HG03457 (cell line): ENCODE measurements around the gene MICAL3.
A peak's percentile ranks its signal among the peaks of the same experiment; 100 is the strongest.

Experiments used
- ATAC-seq: cut with Tn5 transposase; IDR thresholded peaks from one replicate; pipeline ENCODE4 v1.9.1; 2021; ENCODE audit warnings: moderate number of reproducible peaks; ENCODE audit not compliant: unreplicated experiment

Gene MICAL3

DNA sequence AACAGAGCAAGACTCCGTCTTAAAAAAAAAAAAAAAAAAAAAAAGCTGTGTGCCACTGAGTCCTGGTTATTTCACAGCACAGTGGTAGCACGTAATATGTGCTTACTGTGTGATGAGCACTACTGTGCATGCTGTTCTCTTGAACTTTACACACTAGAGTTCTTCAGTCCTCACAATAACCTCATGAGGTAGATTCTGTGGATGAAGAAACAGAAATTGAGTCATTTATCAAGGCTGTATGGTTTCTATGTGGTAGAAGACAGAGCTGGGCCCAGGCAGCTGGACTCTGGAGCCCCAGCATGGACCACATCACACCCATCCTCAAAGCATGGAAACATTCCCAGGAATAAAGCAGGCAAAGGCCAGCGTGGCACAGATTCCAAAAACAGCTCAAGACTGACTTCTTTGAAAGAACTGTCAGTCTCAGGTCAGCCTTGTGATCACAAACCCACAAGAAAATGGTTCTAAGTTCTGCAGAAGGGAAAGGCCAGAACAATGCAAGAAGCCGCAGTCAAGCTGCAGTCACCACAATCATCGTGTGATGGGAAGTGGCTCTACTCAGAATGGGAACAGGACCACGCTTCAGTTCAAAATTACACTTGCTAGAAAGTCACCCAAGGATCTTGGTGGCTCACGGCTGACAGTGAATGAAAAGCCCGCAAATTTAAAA lies 49.5 kb downstream of the MICAL3 start:
- no peak for ATAC-seq

DNA sequence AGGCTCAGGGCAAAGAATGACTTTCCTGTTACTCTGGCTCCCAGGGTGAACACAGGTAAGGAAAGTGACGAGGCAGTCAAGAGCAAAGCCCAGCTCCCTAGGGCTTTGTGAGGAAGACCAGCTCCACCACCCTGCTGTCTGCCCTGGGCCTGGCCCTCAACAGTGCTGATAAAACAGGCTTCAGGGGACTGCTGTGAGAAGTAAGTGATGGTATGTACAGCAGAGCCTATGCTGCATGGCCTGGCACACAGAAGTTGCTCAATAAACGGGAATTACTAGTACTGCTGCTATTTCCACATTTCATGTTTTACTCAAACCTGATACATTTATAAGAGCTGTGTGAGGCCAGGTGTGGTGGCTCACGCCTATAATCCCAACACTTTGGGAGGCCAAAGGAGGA lies 50.3 kb downstream of the MICAL3 start:
- no peak for ATAC-seq

DNA sequence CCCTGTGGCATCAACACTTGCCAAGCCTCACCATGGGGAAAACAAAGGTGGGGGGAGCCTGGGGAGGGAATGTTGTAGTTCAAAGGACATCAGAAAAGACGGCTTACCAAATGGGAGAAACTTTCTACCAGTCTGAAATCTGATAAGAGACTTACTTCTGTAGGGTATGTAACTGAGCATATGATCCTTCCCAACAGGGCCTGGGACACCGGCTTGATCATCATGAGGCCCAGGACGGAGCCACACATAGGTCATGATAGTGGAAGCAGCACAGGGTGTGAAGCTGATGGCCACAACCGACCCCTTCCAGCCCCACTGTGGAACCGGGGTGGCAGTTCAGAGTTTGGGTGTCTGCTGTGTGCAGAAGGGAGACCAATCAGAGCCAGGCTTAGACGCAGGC lies 51.1 kb downstream of the MICAL3 start:
- ATAC-seq: no peak

DNA sequence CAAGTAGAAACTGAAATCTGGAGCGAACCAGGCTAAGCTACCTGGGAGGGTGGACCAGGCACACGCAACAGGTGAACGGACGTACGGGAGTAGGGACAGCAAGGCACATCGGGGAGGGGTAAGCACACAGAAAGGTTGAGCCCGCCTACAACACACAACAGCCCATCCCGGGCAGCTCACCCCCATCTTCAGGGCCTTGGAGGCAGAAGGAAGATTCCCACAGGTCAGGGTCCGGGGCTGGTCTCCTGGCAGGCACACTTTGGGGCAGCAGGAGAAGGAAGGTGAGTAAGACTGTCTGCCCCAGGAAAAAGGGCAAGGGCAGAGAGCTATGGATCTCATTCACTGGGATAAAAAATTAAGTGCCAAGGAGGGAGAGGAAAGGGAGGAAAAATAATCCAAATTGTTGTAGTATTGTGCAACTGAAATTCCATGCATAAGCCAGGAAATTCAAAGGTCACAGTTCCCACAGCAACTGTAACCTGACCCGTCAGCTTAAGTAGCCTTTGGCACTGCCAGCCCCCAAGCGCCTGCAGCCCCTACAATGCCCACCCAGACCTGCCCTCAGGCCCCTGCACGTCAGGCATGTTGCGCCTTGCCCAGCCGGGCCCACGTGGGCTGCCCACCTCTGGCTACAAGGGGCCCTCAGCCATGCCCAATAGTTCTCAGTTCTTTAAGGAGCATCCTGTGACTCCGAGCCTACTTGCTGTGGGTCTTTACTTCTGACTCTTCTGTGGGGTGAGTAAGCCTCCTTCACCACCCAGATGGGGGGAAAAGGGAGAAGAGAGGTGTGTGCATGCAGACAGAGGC lies 51.8 kb downstream of the MICAL3 start:
- no peak for ATAC-seq

DNA sequence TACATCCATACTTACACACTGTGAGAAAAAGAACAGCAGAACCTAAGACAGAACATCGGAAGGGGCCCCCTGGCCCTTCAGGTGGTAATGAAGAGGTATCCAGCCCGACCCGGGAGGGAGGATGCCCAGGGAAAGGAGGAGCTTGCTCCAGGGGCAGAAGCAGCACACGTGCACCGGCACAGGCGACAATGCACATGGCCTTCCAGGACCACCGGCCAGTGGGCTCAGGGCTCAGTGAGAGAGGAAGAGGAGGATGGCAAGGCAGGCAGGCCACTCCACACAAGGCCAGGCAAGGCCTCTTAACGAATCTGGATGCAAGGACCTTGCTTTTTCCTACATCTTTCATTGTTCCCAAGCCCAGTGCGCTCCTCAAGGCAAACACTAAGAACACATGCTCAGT lies 52.6 kb downstream of the MICAL3 start:
- no peak for ATAC-seq

DNA sequence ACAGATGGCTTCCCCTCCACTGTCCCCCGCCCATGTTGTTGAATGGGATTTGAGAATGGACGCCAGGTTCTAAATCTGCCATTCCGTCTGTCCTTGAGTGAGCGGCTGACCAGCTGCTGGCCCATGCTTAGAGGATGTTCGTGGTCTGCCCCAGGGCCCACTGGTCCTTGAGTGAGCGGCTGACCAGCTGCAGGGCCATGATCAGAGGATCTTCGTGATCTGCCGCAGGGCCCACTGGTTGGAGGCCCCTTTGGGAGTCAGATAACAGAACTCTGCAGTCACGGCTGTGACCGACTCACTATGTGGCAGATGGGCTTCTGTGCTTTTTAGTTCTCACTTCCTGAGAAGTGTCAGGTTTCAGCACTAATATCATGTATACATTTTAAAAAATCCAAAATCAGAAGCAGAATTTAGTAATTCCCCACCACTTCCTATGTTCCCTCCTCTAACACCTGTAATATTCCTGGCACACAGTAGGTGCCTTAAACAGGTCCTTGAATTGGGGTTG lies 54.1 kb downstream of the MICAL3 start:
- no peak for ATAC-seq

DNA sequence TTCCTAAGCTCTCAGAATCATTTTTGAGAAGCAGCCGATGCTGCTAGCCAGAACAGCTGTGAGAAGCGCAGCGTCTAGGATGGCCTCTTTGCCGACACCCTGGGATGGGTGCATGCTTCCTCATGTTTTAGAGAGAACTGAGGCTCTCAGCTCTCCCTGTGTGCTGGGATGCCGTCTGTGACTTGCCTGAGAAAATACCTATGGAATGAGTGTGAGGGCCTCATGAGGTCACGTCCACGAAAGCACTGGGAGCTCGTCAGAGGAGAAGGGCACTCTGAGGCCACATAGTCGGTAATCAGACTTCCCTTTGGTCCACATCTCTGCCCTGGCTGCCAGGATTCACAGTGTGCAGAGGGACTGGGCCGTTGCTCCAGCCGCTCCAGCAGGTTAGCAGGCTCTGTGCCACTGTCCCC lies 54.7 kb downstream of the MICAL3 start:
- ATAC-seq: no peak

DNA sequence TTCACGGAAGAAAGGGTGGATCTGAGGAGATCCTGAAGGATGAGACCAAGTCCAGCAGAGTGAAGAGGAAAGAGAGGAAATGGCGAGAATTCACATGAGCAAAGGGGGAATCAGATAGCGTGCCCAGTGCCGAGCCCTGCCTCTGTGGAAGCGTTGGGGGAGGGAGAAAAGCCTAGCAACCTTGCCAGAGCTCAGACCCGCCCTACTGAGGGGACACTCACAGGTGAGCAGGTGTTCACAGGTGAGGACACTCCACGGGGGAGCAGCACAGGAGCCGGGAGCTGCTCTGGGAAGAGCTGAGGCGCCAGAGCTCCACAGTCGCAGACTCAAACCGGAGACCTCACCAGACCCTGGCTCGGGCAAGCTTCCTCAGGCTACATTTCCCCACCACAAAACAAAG lies 56.2 kb downstream of the MICAL3 start:
- no peak for ATAC-seq

DNA sequence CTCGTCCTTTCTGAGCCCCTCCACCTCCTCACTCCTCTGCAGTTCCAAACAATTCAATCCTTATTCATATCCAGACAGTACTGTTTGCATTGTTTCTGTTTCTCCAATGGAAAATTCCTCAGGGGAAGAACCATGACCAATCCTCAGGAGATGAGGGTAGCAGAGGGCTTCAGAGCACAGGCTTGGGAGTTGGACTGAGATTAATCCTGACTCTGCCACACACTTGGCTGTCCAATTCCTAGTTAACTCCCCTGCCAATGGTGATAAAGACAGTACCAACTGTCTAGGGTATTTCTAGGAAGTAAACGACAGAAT lies 58.0 kb downstream of the MICAL3 start:
- ATAC-seq: no peak

DNA sequence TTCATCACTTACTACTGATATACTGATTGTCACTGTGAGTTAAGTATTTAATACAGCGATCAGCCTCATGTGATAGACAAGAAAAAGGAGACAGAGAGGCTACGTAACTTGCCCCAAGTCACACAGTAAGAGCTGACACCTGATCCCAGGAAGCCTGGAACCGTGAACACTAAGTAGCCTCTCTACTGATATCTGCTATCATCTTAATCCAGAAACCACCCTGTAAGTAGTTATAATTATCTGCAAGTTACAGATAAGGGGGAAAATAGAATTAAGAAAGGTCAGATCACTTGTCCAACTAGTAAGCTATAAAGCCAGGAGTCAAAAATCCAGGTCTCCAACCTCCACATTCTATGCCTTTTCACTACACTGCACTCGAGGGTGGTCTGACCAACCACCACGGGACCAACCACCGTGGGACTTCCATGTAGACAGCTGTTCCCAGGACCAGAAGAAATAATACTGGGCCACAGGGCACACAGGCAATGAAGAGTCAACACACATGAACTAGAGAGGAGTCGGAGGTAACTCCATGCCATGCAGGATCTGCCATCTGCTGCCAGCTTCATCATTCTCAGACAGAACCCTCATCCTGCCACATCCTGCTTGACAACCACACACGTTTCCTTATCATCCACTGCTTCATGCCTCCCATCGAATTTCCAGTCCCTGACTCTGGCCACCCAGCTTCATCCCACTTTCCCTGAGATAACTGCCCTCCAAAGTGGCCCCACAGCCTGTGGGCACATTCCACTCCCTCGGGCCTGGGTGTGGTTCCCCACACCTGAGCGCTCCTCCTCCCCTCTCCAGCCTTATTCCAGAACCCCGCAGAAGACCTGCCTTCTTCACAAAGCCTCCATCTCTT lies 58.6 kb downstream of the MICAL3 start:
- no peak for ATAC-seq

DNA sequence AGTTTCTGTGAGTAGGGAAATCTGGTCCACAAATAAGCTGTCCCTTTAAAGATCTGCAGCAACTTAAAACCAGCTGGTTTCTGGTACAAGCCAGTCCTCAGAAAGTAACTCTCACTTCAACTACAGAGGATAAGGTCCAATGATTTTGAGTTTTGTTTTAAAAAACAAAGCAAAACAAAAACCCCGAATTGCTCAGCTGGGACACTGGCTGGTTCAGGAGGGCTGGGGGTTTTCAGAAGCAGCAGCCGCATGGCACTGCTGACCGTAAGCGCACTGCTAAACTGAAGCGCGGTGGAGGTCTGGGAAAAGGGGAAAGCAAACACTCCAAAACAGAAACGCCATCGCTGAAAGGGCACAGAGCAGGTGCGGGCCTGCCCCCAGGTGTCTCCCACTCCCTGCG lies 59.7 kb downstream of the MICAL3 start:
- peak; percentile 60 for ATAC-seq

DNA sequence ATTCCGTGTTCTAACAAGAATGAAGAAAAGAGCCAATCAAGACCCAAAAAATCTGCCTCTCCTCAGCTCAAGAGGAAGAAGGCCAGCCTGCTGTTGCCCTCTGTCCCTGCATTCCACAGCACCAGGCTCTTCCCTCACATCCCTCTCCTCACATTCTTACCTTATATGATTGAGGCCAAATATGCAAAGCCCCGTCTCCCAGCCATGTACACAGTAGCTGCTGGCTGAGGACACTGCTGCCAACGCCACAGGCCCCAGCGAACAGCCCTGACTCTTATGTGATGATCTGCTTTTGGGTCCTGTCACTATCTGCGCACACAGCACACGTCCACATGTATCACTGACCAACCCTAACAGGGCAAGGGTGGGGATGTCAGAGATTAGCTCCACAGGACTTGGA lies 60.2 kb downstream of the MICAL3 start:
- ATAC-seq: peak; percentile 20

DNA sequence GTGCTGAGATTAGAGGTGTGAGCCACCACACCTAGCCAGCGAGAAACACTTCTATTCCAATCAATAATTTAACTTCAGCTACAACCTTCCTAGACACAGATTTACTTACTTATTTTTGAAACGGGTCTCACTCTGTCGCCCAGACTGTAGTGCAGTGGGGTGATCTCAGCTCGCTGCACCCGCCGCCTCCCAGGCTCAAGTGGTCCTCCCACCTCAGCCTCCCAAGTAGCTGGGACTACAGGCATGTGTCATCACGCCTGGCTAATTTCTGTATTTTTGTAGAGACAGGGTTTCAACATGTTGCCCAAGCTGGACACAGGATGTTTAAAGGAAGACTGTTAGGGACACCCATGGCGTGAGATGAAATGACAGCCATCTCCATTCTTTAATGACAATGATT lies 61.3 kb downstream of the MICAL3 start:
- ATAC-seq: no peak

DNA sequence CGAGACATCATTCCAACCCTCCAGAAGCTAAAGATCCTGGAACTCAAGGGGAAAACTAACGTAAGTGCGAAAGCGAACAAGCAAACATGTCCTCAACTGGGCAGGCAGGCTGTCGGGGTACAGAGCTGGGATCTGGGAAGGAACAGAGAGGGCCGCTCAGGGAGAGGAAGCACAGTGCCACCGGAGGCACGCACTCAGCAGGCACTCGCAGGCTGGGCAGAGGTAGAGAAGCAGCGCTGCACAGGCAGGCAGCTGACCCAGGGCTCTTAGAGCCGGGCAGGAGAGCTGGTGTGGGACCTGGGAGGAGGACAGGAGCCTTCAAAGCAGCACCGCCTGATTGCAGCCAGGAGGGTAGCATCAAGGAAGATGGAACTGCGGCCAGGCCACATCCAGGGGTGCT lies 62.2 kb downstream of the MICAL3 start:
- ATAC-seq: no peak

DNA sequence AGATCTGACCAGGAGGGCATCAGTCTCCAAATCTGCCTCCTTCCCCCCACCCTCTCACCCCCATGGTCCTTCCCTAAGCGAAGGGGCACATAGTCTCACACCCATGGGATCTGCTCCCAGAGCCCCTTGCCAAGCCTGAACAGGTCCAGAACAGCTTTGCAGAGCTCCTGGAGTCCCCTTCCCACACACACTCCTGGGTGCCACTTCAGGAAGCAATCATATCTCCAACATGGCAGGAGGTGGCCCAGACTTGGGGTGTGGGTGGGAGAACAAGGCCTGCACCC lies 63.0 kb downstream of the MICAL3 start:
- no peak for ATAC-seq

DNA sequence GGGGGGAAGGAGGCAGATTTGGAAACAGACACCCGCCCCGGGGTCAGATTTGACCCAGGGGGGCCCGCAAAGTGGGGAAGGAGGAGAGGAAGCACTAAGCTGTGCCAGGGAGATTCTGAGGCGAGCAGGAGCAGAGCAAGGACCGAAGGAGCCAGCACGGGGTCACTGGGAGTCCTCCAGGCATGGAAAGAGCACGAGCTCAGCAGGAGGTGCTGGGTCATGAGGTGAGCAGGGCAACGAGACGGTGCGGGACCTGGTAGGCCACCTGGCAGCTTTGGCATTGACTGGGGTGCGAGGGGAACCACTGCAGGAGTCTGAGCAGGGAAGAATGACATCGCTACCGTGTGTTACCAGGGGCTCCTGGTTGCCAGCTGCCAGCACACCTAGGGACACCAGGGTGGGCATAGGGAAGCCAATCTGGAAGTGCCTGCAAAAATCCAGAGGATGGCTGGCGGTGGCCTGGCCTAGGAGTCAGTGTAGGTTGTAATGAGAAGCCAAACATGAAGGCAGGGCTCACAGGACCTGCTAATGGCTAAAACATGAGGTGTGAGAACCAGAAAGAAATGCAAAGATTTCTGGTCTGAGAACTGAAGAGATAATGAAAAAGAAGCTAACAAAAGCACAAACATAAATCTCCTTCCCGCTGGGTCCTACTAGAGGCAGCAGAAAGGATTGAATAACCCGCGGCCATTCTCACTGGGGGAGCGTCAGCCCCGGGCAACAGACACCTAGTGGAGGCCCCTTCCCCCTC lies 63.5 kb downstream of the MICAL3 start:
- ATAC-seq: no peak

DNA sequence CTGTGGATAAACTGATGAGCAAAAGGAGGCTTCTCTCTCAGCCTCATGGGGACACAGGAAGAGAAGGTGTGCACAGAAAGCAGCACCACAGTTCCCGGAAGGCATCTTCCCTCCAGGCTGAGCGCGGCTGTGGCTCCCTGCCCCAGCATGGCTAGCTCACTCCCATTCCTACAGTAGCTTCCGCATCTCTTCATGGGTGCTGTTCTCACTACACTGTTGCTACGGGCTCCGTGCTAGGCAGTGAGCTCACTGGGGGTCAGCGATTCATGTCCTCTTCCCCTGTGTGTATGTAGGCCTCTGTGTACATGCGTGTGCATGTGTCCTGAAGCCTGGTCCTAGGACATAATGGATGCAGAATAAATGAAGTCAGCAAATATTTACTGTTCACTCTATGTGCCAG lies 64.3 kb downstream of the MICAL3 start:
- ATAC-seq: no peak

DNA sequence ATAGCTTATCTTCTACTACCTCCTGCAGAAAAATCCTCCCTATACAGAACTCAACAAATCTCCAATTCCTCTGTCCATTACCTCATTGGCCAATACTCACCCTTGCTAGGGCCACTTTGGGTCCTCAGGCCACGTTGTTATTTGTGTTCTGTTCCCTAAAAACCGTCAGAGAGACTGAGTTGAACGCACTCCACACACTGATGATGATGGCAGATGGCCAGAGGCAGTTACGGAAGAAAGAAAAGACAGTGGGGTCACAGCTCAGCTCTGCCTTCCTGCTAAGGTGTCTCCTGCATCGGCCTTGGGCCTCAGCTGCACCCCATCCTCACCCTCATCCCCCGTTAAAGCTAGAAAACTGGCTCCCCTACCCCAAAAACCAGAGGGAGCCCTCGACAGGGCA lies 66.2 kb downstream of the MICAL3 start:
- no peak for ATAC-seq

DNA sequence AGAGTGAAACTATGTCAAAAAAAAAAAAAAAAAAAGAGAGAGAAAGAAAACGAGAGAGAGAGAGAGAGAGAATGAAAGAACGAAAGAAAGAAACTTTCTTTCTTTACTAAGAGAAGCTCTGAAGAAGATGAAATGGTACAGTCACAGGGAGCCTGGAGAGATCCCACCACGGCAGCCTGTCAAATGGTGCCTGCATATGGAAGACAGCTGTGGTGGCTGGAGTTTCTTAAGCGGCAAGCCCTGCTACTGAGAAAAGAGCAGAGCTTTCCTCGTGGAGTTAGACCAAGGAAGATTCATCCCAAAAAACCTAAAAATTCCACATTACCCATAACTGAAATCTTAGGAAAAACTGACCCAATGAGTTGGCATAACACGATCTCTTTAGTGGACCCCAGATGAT lies 66.7 kb downstream of the MICAL3 start:
- no peak for ATAC-seq

DNA sequence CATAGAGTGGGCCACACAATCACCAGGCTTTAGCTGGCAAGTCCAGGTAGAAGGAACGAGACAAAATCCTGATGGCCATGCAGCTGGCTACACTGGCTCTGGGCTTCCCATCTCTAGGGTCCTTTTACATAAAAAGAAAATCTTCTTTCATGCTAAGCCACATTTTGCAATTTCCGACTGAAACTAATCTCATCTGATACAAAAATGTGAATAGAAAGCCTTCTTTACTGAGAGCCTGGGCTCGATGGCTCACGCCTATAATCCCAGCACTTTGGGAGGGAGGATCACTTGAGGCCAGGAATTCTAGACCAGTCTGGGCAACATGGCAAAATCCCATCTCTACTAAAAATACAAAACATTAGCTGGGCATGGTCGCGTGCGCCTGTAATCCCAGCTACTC lies 67.2 kb downstream of the MICAL3 start:
- no peak for ATAC-seq

DNA sequence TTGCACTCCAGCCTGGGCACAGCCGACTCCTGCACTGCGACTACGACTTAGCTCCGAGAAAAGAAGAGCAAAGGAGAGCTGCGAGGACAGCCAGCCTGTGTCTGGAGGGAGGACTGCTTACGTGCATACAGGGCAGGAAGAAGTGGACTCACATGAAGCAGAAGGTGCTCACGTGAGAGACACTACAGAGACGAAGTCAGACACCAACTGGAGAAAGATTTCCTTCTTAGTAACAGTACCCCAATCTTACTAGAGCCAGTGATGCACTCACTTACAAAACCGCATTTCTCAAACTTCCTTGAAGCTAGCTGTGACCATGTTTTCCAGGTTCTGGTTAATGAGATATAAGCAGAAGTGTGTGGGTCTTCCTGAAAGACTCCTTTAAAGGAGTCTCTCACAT lies 67.7 kb downstream of the MICAL3 start:
- no peak for ATAC-seq
